ENCODE data around the gene CRB1. TPM values are rescaled to one million over a fixed set of nuclear protein-coding genes. Genes with fewer than 3 reads are reported as not detected.

The CRB1 gene
- total RNA-seq, 1 experiment from 2014 or later: not detected

GRCh38 chr1:197234581-197234980 is 33.5 kb upstream of the CRB1 start:
- no peaks in the 10 kb centered on the region for H4K20me1 ChIP-seq (ENCODE audit: insufficient read depth)
- no peak for DNase-seq
- no peaks in the 10 kb centered on the region for H3K27me3 ChIP-seq (ENCODE audit: insufficient read depth, low read depth)
- no peak overlapping the region for H3K4me3 ChIP-seq
- no peak overlapping the region for H2AFZ ChIP-seq
- intact Hi-C loops (cut with micrococcal nuclease; ENCODE audit: unreplicated experiment): no loop called here
- no peaks in the 10 kb centered on the region for H3K79me2 ChIP-seq (ENCODE audit: low read depth)
- H3K9me3 ChIP-seq (ENCODE audit: insufficient read depth, low read depth): no peaks in the 10 kb centered on the region
- H3K9me2 ChIP-seq (ENCODE audit: insufficient read depth): no peaks in the 10 kb centered on the region
- H3F3A ChIP-seq (ENCODE audit: insufficient read depth, low read depth): no peaks in the 10 kb centered on the region
- no TSS peak for BruUV-seq (replicated peaks)
- TF ChIP-seq EZH2 (IDR thresholded peaks at IDR 0.05; ENCODE audit: low read depth): no peak
- TF ChIP-seq, protein P1, sequence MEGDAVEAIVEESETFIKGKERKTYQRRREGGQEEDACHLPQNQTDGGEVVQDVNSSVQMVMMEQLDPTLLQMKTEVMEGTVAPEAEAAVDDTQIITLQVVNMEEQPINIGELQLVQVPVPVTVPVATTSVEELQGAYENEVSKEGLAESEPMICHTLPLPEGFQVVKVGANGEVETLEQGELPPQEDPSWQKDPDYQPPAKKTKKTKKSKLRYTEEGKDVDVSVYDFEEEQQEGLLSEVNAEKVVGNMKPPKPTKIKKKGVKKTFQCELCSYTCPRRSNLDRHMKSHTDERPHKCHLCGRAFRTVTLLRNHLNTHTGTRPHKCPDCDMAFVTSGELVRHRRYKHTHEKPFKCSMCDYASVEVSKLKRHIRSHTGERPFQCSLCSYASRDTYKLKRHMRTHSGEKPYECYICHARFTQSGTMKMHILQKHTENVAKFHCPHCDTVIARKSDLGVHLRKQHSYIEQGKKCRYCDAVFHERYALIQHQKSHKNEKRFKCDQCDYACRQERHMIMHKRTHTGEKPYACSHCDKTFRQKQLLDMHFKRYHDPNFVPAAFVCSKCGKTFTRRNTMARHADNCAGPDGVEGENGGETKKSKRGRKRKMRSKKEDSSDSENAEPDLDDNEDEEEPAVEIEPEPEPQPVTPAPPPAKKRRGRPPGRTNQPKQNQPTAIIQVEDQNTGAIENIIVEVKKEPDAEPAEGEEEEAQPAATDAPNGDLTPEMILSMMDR (conservative IDR thresholded peaks at IDR 0.05): no peak
- CTCF ChIA-PET: no interaction called here
- POLR2A ChIA-PET (ENCODE audit: unreplicated experiment): no interaction called here
- H3K4me2 ChIP-seq: no peak overlapping the region
- H3K4me1 ChIP-seq (replicated peaks; ENCODE audit: insufficient read depth): no peaks in the 10 kb centered on the region
- H3K36me3 ChIP-seq (ENCODE audit: low read depth): no peaks in the 10 kb centered on the region
- no peak overlapping the region for H3K27ac ChIP-seq

DNA sequence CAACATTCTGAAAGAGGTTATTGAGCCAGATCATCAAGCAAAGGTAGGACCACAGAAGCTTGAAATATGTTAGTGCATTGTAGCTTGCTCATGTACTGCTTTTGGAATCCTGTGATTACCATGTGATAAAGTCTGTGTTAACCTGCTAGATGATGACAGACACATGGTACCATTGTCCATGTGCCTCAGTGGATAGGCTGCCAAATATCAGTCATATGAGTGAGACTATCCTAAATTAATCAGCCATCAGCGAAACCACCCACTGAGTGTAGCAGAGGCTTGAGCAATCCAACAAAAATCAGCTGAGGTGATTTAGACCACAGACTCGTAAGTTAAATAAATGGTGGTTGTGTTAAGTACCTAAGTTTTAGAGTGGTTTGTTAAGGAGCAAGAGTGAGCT is 32.7 kb upstream of the CRB1 start:
- no TSS peak for BruUV-seq (replicated peaks)
- no peaks in the 10 kb centered on the region for H3K4me1 ChIP-seq (replicated peaks; ENCODE audit: insufficient read depth)
- no peak overlapping the region for H3K4me2 ChIP-seq
- H3F3A ChIP-seq (ENCODE audit: insufficient read depth, low read depth): no peaks in the 10 kb centered on the region
- H3K79me2 ChIP-seq (ENCODE audit: low read depth): no peaks in the 10 kb centered on the region
- no peak for DNase-seq
- H3K9me3 ChIP-seq (ENCODE audit: insufficient read depth, low read depth): no peaks in the 10 kb centered on the region
- no peaks in the 10 kb centered on the region for H3K27me3 ChIP-seq (ENCODE audit: insufficient read depth, low read depth)
- H2AFZ ChIP-seq: no peak overlapping the region
- H3K4me3 ChIP-seq: no peak overlapping the region
- intact Hi-C loops (cut with micrococcal nuclease; ENCODE audit: unreplicated experiment): no loop called here
- CTCF ChIA-PET: no interaction called here
- no peaks in the 10 kb centered on the region for H3K36me3 ChIP-seq (ENCODE audit: low read depth)
- no peak overlapping the region for H3K27ac ChIP-seq
- H4K20me1 ChIP-seq (ENCODE audit: insufficient read depth): no peaks in the 10 kb centered on the region
- POLR2A ChIA-PET (ENCODE audit: unreplicated experiment): no interaction called here
- TF ChIP-seq EZH2 (IDR thresholded peaks at IDR 0.05; ENCODE audit: low read depth): no peak
- TF ChIP-seq, protein P1 (conservative IDR thresholded peaks at IDR 0.05): no peak
- H3K9me2 ChIP-seq (ENCODE audit: insufficient read depth): no peaks in the 10 kb centered on the region

DNA sequence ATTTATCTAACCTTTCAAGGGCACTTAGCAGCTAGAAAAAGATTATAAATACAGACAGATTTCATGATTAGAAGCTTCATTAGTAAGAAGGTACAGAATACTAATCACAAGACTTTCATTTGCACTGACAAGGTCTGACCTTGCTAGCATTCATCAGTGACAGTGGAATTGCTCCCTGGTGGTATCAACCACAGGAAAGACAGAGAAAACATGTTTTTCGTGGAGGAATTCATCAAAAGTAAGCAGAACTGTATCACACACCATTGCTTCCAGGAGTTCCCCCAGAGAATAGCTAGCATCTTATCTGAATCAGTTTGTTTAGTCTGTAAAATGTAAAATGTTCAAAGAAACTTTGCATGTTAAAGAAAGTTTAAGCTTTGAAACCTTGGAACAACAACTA is 20.6 kb upstream of the CRB1 start:
- Histone ChIP-seq H3K27ac (no peak overlapping the region), H3K4me1 (replicated peaks; ENCODE audit: insufficient read depth) (no peaks in the 10 kb centered on the region), H4K20me1 (ENCODE audit: insufficient read depth) (no peaks in the 10 kb centered on the region), H2AFZ (no peak overlapping the region), H3K27me3 (ENCODE audit: insufficient read depth, low read depth) (no peaks in the 10 kb centered on the region), H3K9me3 (ENCODE audit: insufficient read depth, low read depth) (no peaks in the 10 kb centered on the region), H3F3A (ENCODE audit: insufficient read depth, low read depth) (no peaks in the 10 kb centered on the region), H3K36me3 (ENCODE audit: low read depth) (no peaks in the 10 kb centered on the region), H3K4me3 (no peak overlapping the region), H3K9me2 (ENCODE audit: insufficient read depth) (no peaks in the 10 kb centered on the region; the same call in 1 of the 2 replicates), H3K79me2 (ENCODE audit: low read depth) (no peaks in the 10 kb centered on the region), H3K4me2 (no peak overlapping the region)
- no peak for TF ChIP-seq EZH2 (IDR thresholded peaks at IDR 0.05; ENCODE audit: low read depth)
- TF ChIP-seq, protein P1 (conservative IDR thresholded peaks at IDR 0.05): no peak
- no TSS peak for BruUV-seq (replicated peaks)
- ChIA-PET POLR2A (ENCODE audit: unreplicated experiment) (no interaction called here), CTCF (no interaction called here)
- no peak for DNase-seq
- intact Hi-C loops (cut with micrococcal nuclease; ENCODE audit: unreplicated experiment): no loop called here

Data from PC-9 (cell line).